AG10803 (cell line): ENCODE measurements around the gene NUDC.
"Not testable (repeated sequence)": the region's sequence is repeated elsewhere in the genome, so short reads cannot be mapped to it uniquely, and the experiment has no call there.

Source experiments
- DNase-seq: peaks from one replicate; pipeline ENCODE4 v3.0.0; 2010; ENCODE audit warnings: low read depth
- H3K4me3 ChIP-seq: 2 replicates; pipeline ENCODE4 v1.5.1; 2011; ENCODE audit warnings: mild to moderate bottlenecking, low read length, control low read depth
- CTCF ChIP-seq: conservative IDR thresholded peaks from 2 replicates; pipeline ENCODE4 v1.5.1; 2011; ENCODE audit warnings: mild to moderate bottlenecking, low read length, control low read depth, inconsistent platforms

Gene NUDC

GRCh38 chr1:26945728-26946127, 24.2 kb downstream of the NUDC start:
- no peak overlapping the region for H3K4me3 ChIP-seq
- no peak for DNase-seq
- no peak for TF ChIP-seq CTCF

- no peak for TF ChIP-seq CTCF
- no peak for DNase-seq
- H3K4me3 ChIP-seq, result no peak overlapping the region
These were observed 24.7 kb downstream of the NUDC start for GRCh38 chr1:26946270-26946669.

GRCh38 chr1:26948725-26949057, 27.1 kb downstream of the NUDC start:
- H3K4me3 ChIP-seq, DNase-seq: not testable (repeated sequence)

GRCh38 chr1:26949266-26949925, 27.9 kb downstream of the NUDC start:
- no peak for TF ChIP-seq CTCF
- no peak overlapping the region for H3K4me3 ChIP-seq
- no peak for DNase-seq

- H3K4me3 ChIP-seq, result no peak overlapping the region
- DNase-seq, result no peak
- TF ChIP-seq CTCF, result no peak
These were observed 28.4 kb downstream of the NUDC start for GRCh38 chr1:26949926-26950319.

GRCh38 chr1:26950602-26951001, 29.1 kb downstream of the NUDC start:
- no peak for DNase-seq
- H3K4me3 ChIP-seq, result no peak overlapping the region
- no peak for TF ChIP-seq CTCF

- no peak overlapping the region for H3K4me3 ChIP-seq
- no peak for DNase-seq
- TF ChIP-seq CTCF, result no peak
These were observed 29.7 kb downstream of the NUDC start for GRCh38 chr1:26951216-26951615.

GRCh38 chr1:26951821-26952497, 30.4 kb downstream of the NUDC start:
- no peak for TF ChIP-seq CTCF
- no peak for DNase-seq
- H3K4me3 ChIP-seq, result no peak overlapping the region
